GM18526 (cell line): ENCODE results near the gene TBX5.

ENCODE experiments used
- POLR2A ChIP-seq: IDR thresholded peaks from 3 replicates; pipeline ENCODE4 v1.6.1; 2011; ENCODE audit not compliant: insufficient read length; ENCODE audit errors: extremely low read depth

Gene TBX5

GRCh38 chr12:114403690-114404066 is 2.3 kb downstream of the TBX5 start:
- TF ChIP-seq POLR2A, result no peak

GRCh38 chr12:114403011-114403689 is 2.8 kb downstream of the TBX5 start:
- TF ChIP-seq POLR2A, result no peak

- no peak for TF ChIP-seq POLR2A
These were observed 3.7 kb downstream of the TBX5 start for GRCh38 chr12:114402084-114402717.

DNA sequence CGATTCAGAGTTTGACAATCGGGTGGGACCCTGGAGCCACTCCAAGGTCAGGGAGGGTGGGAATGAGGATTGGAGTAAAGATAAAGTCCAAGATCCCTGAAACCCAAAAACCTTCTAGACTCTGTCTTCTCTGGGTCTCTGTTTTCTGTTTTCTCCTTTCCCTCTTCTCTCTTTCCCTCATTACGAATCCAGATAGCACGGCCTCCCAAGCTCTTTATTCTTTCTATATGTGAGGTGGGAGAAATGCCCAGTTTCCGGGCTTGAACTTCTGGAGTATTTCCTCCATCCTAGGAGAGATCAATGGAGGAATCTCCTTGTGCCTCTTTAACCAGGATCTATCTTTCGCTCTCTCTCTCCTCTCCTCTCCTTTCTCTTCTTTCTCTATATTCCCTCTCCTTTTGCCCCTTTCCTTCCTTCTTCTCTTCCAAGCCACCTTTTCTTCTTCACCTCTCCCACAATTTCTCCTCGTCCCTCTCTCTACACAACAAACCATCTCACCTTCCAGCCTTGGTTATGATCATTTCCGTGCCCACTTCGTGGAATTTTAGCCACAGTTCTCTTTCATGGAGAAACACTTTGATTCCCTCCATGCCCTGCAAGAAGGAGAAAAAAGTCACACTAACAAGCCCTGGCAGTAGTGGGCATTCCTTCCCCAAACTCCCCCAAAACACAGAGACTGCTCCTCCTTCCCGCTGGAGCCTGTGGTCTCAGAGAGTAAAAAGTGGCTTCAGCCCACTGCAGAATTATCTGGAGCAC is 4.4 kb downstream of the TBX5 start:
- TF ChIP-seq POLR2A, result no peak

- no peak for TF ChIP-seq POLR2A
These were observed 5.0 kb downstream of the TBX5 start for GRCh38 chr12:114400925-114401324.

- TF ChIP-seq POLR2A, result no peak
These were observed 5.6 kb downstream of the TBX5 start for GRCh38 chr12:114400361-114400811.

DNA sequence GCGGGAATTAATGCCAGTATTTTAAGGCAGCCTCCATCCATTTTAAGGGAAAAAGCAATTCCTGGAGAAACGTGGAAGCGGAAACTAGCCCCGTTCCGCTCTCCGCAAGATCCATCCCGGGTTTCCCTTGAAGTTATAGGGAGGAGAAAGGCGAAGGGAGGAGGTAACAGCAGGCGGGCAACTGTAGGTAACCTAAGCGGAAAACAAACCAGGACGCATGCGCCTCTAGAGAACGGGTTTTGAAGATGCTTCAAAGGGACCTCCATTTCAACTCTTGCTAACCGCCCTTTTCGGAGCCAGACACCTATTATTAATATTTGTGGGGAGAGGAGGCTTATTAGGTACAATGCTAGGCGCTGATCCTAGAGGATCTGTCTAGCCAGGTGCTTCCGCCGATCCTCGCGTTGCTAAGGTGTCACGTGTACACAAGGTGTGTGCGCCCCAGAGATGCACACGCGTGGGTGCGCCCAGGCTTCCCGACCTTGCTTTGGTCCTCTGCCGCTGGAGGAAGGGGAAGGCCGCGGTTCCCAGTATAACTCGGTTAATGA is 6.2 kb downstream of the TBX5 start:
- TF ChIP-seq POLR2A, result no peak

GRCh38 chr12:114397978-114398881 is 7.7 kb downstream of the TBX5 start:
- TF ChIP-seq POLR2A, result no peak

GRCh38 chr12:114396869-114397719 is 8.8 kb downstream of the TBX5 start:
- no peak for TF ChIP-seq POLR2A

DNA sequence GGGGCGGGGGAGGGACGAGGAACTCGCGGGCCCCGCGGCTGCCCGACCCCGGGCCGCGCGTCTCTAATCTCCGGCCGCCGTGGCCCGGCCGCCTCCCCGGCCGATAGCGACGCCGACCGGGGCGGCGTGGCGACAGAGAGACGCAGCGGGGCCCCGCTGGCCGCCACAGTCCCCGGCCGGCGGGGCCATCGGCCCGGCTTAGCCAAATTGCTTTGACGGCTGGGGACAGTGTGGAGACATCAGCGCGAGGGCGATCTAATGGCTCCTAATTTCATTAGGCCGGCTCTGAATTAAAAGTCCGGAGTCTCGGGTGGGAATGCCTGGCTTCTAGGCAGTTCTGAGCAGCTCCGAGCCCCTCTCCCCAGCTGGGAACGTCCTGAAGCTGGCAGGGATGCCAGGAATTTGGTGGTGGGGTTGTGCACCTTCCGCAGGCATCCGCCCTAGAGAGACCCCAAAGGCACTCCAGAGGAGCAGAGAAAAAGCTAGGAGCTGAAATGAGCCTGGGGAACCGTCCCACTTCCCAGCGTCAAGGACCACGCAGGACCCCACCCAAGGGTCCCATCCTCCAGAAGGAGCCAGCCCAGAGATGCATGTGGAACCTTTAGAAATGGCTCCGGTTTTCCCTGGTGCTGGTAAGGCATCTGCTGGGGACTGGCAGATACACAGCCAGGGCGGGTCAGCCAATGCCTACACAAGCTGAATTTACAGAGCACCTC is 9.6 kb downstream of the TBX5 start:
- no peak for TF ChIP-seq POLR2A

DNA sequence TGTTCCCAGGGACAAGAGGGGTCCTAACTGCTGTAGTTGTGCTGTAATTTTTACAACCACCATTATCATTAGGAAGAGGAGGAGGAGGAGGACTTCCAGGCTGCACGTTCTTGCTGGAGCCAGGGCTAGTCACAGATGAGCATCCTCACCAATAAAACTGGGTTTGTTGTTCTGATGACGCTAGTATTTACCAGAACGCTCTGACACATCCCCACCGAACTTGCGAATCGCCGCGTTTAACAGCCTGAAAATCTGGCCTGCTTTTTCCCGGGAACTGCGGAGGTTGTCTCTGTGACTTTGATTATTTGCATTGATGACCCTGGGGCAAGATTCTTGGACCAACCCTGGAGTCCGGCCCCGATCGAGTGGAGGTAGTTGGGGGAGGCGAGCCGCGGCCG is 10.2 kb downstream of the TBX5 start:
- TF ChIP-seq POLR2A, result no peak

DNA sequence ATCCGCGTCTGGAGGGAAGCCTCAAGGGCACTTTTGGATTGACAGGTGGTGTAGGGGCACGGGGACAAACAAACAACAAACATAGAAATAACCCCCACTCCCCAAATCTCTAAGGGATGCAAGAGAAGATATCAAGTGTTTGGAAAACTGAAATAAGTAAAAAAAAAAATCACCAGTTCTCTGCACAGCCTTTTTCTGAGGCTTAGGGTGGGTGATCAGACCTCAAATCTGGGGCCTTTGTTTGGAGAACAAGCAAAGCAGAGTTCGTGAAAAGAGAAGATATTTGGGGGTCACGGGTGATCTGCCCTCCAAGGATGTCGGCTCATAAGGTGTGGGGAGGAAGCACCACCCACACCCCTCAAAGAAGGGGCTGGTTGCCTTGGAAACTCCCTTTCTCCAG is 10.7 kb downstream of the TBX5 start:
- no peak for TF ChIP-seq POLR2A

DNA sequence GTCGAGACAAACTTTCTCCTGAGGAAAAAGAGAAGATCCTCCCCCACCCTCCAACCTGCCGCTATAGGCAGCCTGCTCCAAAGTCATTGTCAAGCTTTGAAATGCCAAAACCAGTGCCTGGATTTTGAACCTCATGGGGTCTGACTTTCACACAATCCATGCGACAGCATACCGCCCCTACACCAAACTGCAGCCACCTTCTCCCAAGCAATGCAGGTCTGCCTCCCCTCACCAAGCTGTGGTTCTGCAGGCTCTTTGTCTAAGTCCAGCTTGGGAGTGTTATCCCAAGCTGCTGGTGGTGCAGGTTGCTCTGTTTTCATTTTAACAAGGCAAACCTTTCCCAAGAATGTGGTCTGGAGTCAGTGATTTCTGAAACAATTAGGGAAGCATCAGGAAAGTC is 12.4 kb downstream of the TBX5 start:
- no peak for TF ChIP-seq POLR2A
